Breast epithelium (tissue), 3 donors: ENCODE results near the gene CPT1C.

Experiments
- CTCF ChIP-seq, 3 donors: fragments of 450-650 bp; IDR thresholded peaks; one replicate each; pipeline ENCODE4 v1.5.1; 2016 to 2017; ENCODE audit warnings: antibody characterized with exemption in 3 of 3, mild to moderate bottlenecking in 3 of 3, moderate library complexity in 3 of 3
- POLR2A ChIP-seq: fragments of 450-650 bp; IDR thresholded peaks from one replicate; pipeline ENCODE4 v1.6.1; 2016; ENCODE audit warnings: antibody characterized with exemption, mild to moderate bottlenecking, moderate library complexity
- POLR2AphosphoS5 ChIP-seq, 3 donors: sonication (generic); formaldehyde crosslinking; IDR thresholded peaks; one replicate each; pipeline ENCODE4 v1.6.1; 2017; ENCODE audit warnings: antibody characterized with exemption in 3 of 3

DNA sequence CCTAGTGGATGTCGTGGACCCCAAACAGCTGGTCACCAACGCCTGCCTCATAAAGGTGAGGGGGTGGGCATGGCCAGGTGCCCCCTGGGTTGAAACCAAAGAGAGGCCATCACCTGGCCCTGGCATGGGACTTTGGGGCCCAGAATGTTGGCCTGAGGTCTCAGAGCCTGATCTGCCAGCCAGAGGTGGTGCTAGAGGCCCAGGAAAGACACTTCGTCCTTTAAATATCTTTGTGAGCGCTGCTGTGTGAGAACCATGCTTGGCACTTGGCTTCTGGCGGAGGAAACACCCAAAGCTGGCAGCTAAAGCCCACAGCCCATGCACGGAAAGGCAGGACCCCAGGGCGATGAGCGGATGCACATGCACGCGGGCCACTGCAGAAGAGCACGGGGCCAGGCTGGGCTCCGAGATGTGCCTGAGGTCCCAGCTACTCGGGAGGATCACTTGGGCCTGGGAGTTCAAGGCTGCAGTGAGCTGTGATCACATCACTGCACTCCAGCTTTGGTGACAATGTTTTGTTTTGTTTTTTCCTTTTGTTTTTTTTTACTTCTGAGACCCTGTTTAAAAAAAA lies 5.8 kb upstream of the CPT1C start:
- TF ChIP-seq CTCF (IDR thresholded peaks at IDR 0.05) (no peak), POLR2AphosphoS5 (IDR thresholded peaks at IDR 0.05) (no peak), POLR2A (no peak)
